ENCODE data around the gene PTPRR.
A peak's percentile ranks its signal among the peaks of the same experiment; 100 is the strongest.

PTPRR gene

GRCh38 chr12:70920251-70920851 is at the start of gene PTPRR:
TSS of gene PTPRR (minus strand) at chr12:70920738. CDS start at chr12:70920390, 348 bp downstream.
- Histone ChIP-seq H3K9me3 (ENCODE audit: control insufficient read depth, low read depth, low read length) (no peaks in the 10 kb centered on the region), H3K36me3 (ENCODE audit: control insufficient read depth, low read depth, low read length) (no peaks in the 10 kb centered on the region), H3K9ac (ENCODE audit: low read length) (no peak within 1 kb of the TSS), H3K27ac (ENCODE audit: low read length) (no peak within 1 kb of the TSS), H3K27me3 (ENCODE audit: control insufficient read depth, insufficient read depth, low read length) (peaks cover 24% of the 10 kb centered on the region), H3K4me3 (ENCODE audit: low read length) (peak within 1 kb of the TSS; percentile 60), H3K4me1 (ENCODE audit: control insufficient read depth, low read depth, low read length) (no peaks in the 10 kb centered on the region)

- no peaks in the 10 kb centered on the region for H3K4me1 ChIP-seq (ENCODE audit: control insufficient read depth, low read depth, low read length)
- no peaks in the 10 kb centered on the region for H3K36me3 ChIP-seq (ENCODE audit: control insufficient read depth, low read depth, low read length)
- H3K27ac ChIP-seq (ENCODE audit: low read length): no peak overlapping the region
- no peak overlapping the region for H3K9ac ChIP-seq (ENCODE audit: low read length)
- no peak overlapping the region for H3K4me3 ChIP-seq (ENCODE audit: low read length)
- H3K9me3 ChIP-seq (ENCODE audit: control insufficient read depth, low read depth, low read length): no peaks in the 10 kb centered on the region
- no peaks in the 10 kb centered on the region for H3K27me3 ChIP-seq (ENCODE audit: control insufficient read depth, insufficient read depth, low read length)
Observed at GRCh38 chr12:70966996-70967790, 46.7 kb upstream of the PTPRR start.

GRCh38 chr12:70966046-70966445 is 45.5 kb upstream of the PTPRR start:
- Histone ChIP-seq H3K36me3 (ENCODE audit: control insufficient read depth, low read depth, low read length) (no peaks in the 10 kb centered on the region), H3K27ac (ENCODE audit: low read length) (no peak overlapping the region), H3K27me3 (ENCODE audit: control insufficient read depth, insufficient read depth, low read length) (no peaks in the 10 kb centered on the region), H3K4me1 (ENCODE audit: control insufficient read depth, low read depth, low read length) (no peaks in the 10 kb centered on the region), H3K9me3 (ENCODE audit: control insufficient read depth, low read depth, low read length) (no peaks in the 10 kb centered on the region), H3K9ac (ENCODE audit: low read length) (no peak overlapping the region), H3K4me3 (ENCODE audit: low read length) (no peak overlapping the region)

- H3K27ac ChIP-seq (ENCODE audit: low read length): no peak overlapping the region
- H3K9ac ChIP-seq (ENCODE audit: low read length): no peak overlapping the region
- H3K36me3 ChIP-seq (ENCODE audit: control insufficient read depth, low read depth, low read length): no peaks in the 10 kb centered on the region
- H3K4me1 ChIP-seq (ENCODE audit: control insufficient read depth, low read depth, low read length): no peaks in the 10 kb centered on the region
- H3K9me3 ChIP-seq (ENCODE audit: control insufficient read depth, low read depth, low read length): no peaks in the 10 kb centered on the region
- no peak overlapping the region for H3K4me3 ChIP-seq (ENCODE audit: low read length)
- no peaks in the 10 kb centered on the region for H3K27me3 ChIP-seq (ENCODE audit: control insufficient read depth, insufficient read depth, low read length)
Observed at GRCh38 chr12:70964867-70965510, 44.5 kb upstream of the PTPRR start.

GRCh38 chr12:70963081-70963660 is 42.6 kb upstream of the PTPRR start:
- Histone ChIP-seq H3K27ac (ENCODE audit: low read length) (no peak overlapping the region), H3K9ac (ENCODE audit: low read length) (no peak overlapping the region), H3K36me3 (ENCODE audit: control insufficient read depth, low read depth, low read length) (no peaks in the 10 kb centered on the region), H3K4me3 (ENCODE audit: low read length) (no peak overlapping the region), H3K27me3 (ENCODE audit: control insufficient read depth, insufficient read depth, low read length) (no peaks in the 10 kb centered on the region), H3K9me3 (ENCODE audit: control insufficient read depth, low read depth, low read length) (no peaks in the 10 kb centered on the region), H3K4me1 (ENCODE audit: control insufficient read depth, low read depth, low read length) (no peaks in the 10 kb centered on the region)

- H3K9me3 ChIP-seq (ENCODE audit: control insufficient read depth, low read depth, low read length): no peaks in the 10 kb centered on the region
- H3K36me3 ChIP-seq (ENCODE audit: control insufficient read depth, low read depth, low read length): no peaks in the 10 kb centered on the region
- H3K4me1 ChIP-seq (ENCODE audit: control insufficient read depth, low read depth, low read length): no peaks in the 10 kb centered on the region
- H3K9ac ChIP-seq (ENCODE audit: low read length): no peak overlapping the region
- H3K27me3 ChIP-seq (ENCODE audit: control insufficient read depth, insufficient read depth, low read length): no peaks in the 10 kb centered on the region
- H3K27ac ChIP-seq (ENCODE audit: low read length): no peak overlapping the region
- no peak overlapping the region for H3K4me3 ChIP-seq (ENCODE audit: low read length)
Observed at GRCh38 chr12:70962226-70962794, 41.8 kb upstream of the PTPRR start.

- H3K4me3 ChIP-seq (ENCODE audit: low read length): no peak overlapping the region
- no peaks in the 10 kb centered on the region for H3K27me3 ChIP-seq (ENCODE audit: control insufficient read depth, insufficient read depth, low read length)
- no peaks in the 10 kb centered on the region for H3K9me3 ChIP-seq (ENCODE audit: control insufficient read depth, low read depth, low read length)
- H3K4me1 ChIP-seq (ENCODE audit: control insufficient read depth, low read depth, low read length): no peaks in the 10 kb centered on the region
- no peak overlapping the region for H3K9ac ChIP-seq (ENCODE audit: low read length)
- no peak overlapping the region for H3K27ac ChIP-seq (ENCODE audit: low read length)
- no peaks in the 10 kb centered on the region for H3K36me3 ChIP-seq (ENCODE audit: control insufficient read depth, low read depth, low read length)
Observed at GRCh38 chr12:70960484-70960883, 39.9 kb upstream of the PTPRR start.

- Histone ChIP-seq H3K36me3 (ENCODE audit: control insufficient read depth, low read depth, low read length) (no peaks in the 10 kb centered on the region), H3K9ac (ENCODE audit: low read length) (no peak overlapping the region), H3K4me3 (ENCODE audit: low read length) (no peak overlapping the region), H3K27me3 (ENCODE audit: control insufficient read depth, insufficient read depth, low read length) (no peaks in the 10 kb centered on the region), H3K9me3 (ENCODE audit: control insufficient read depth, low read depth, low read length) (no peaks in the 10 kb centered on the region), H3K4me1 (ENCODE audit: control insufficient read depth, low read depth, low read length) (no peaks in the 10 kb centered on the region), H3K27ac (ENCODE audit: low read length) (no peak overlapping the region)
Observed at GRCh38 chr12:70955415-70955814, 34.9 kb upstream of the PTPRR start.

GRCh38 chr12:70950451-70950850 is 29.9 kb upstream of the PTPRR start:
- Histone ChIP-seq H3K9me3 (ENCODE audit: control insufficient read depth, low read depth, low read length) (no peaks in the 10 kb centered on the region), H3K4me3 (ENCODE audit: low read length) (no peak overlapping the region), H3K36me3 (ENCODE audit: control insufficient read depth, low read depth, low read length) (no peaks in the 10 kb centered on the region), H3K27ac (ENCODE audit: low read length) (no peak overlapping the region), H3K27me3 (ENCODE audit: control insufficient read depth, insufficient read depth, low read length) (no peaks in the 10 kb centered on the region), H3K4me1 (ENCODE audit: control insufficient read depth, low read depth, low read length) (no peaks in the 10 kb centered on the region), H3K9ac (ENCODE audit: low read length) (no peak overlapping the region)

GRCh38 chr12:70948976-70949336 is 28.4 kb upstream of the PTPRR start:
- Histone ChIP-seq H3K36me3 (ENCODE audit: control insufficient read depth, low read depth, low read length) (no peaks in the 10 kb centered on the region), H3K27ac (ENCODE audit: low read length) (no peak overlapping the region), H3K9me3 (ENCODE audit: control insufficient read depth, low read depth, low read length) (no peaks in the 10 kb centered on the region), H3K9ac (ENCODE audit: low read length) (no peak overlapping the region), H3K4me3 (ENCODE audit: low read length) (no peak overlapping the region), H3K4me1 (ENCODE audit: control insufficient read depth, low read depth, low read length) (no peaks in the 10 kb centered on the region), H3K27me3 (ENCODE audit: control insufficient read depth, insufficient read depth, low read length) (no peaks in the 10 kb centered on the region)

GRCh38 chr12:70948236-70948975 is 27.9 kb upstream of the PTPRR start:
- no peaks in the 10 kb centered on the region for H3K9me3 ChIP-seq (ENCODE audit: control insufficient read depth, low read depth, low read length)
- no peak overlapping the region for H3K9ac ChIP-seq (ENCODE audit: low read length)
- H3K27ac ChIP-seq (ENCODE audit: low read length): no peak overlapping the region
- H3K27me3 ChIP-seq (ENCODE audit: control insufficient read depth, insufficient read depth, low read length): no peaks in the 10 kb centered on the region
- H3K36me3 ChIP-seq (ENCODE audit: control insufficient read depth, low read depth, low read length): no peaks in the 10 kb centered on the region
- no peak overlapping the region for H3K4me3 ChIP-seq (ENCODE audit: low read length)
- H3K4me1 ChIP-seq (ENCODE audit: control insufficient read depth, low read depth, low read length): no peaks in the 10 kb centered on the region

All from iPS-18a (cell line).